HEK293 (cell line): ENCODE data around the gene PTCHD4.
"Not testable (repeated sequence)": the region's sequence is repeated elsewhere in the genome, so short reads cannot be mapped to it uniquely, and the experiment has no call there.

ENCODE experiments used
- CTCF ChIA-PET: fragments of 350-600 bp; formaldehyde crosslinking; extraction: SDS; loops from one replicate; lab custom pipeline; 2021; ENCODE audit warnings: antibody characterized with exemption; lab: Yijun Ruan, JAX
- POLR2A ChIA-PET: fragments of 300-600 bp; formaldehyde crosslinking; extraction: SDS; loops from one replicate; lab custom pipeline; 2020; ENCODE audit warnings: antibody characterized with exemption, inconsistent platforms; lab: Yijun Ruan, JAX
- H3K27ac ChIP-seq: fragments of 200-500 bp; sonication (Bioruptor generic); 2 replicates; pipeline ENCODE4 v1.5.1; 2014; ENCODE audit warnings: low read depth, low read length, control low read depth, inconsistent platforms; ENCODE audit errors: extremely low read depth
- H3K36me3 ChIP-seq, 2 experiments: fragments of 200-500 bp in 1 of 2; sonication (Bioruptor generic) in 1 of 2; 1 replicate in 1 of 2; 2 replicates in 1 of 2; pipeline ENCODE4 v1.5.1; 2014 to 2017; ENCODE audit warnings: inconsistent platforms in 2 of 2, low read length in 2 of 2; ENCODE audit not compliant: control insufficient read depth in 2 of 2, insufficient read depth in 1 of 2
- H3K4me1 ChIP-seq: fragments of 200-500 bp; sonication (Bioruptor generic); 2 replicates; pipeline ENCODE4 v1.5.1; 2014; ENCODE audit warnings: mild to moderate bottlenecking, low read length, inconsistent platforms; ENCODE audit not compliant: control insufficient read depth, insufficient read depth
- H3K4me3 ChIP-seq: 2 replicates; pipeline ENCODE4 v1.5.1; 2011; ENCODE audit warnings: low read depth, mild to moderate bottlenecking, control low read depth, low read length, moderate library complexity
- H3K9me3 ChIP-seq: fragments of 200-500 bp; sonication (Bioruptor generic); 2 replicates; pipeline ENCODE4 v1.5.1; 2014; ENCODE audit warnings: low read depth, low read length, inconsistent platforms; ENCODE audit not compliant: control insufficient read depth, insufficient read depth
- HOXC10 ChIP-seq: sonication (generic); formaldehyde crosslinking; IDR thresholded peaks from 2 replicates; pipeline ENCODE4 v1.8.1; 2023; ENCODE audit warnings: mild to moderate bottlenecking, missing genetic modification reagents
- KLF17 ChIP-seq: fragments of 450-650 bp; formaldehyde crosslinking; IDR thresholded peaks from 2 replicates; pipeline ENCODE4 v1.5.1; 2016; ENCODE audit warnings: missing biosample characterization, missing genetic modification characterization
- REPIN1 ChIP-seq: fragments of 450-650 bp; formaldehyde crosslinking; IDR thresholded peaks from 2 replicates; pipeline ENCODE4 v1.5.1; 2017; ENCODE audit warnings: missing biosample characterization, missing genetic modification characterization, low read depth
- SETDB1 ChIP-seq: IDR thresholded peaks from one replicate; pipeline ENCODE4 v1.6.1; 2017; ENCODE audit warnings: mild to moderate bottlenecking, low read length, moderate library complexity, mixed read lengths; ENCODE audit not compliant: insufficient read length
- YY1 ChIP-seq: fragments of 450-650 bp; formaldehyde crosslinking; IDR thresholded peaks from 2 replicates; pipeline ENCODE4 v1.5.1; 2018; ENCODE audit warnings: missing biosample characterization, missing genetic modification characterization
- ZBTB17 ChIP-seq: fragments of 450-650 bp; formaldehyde crosslinking; IDR thresholded peaks from 2 replicates; pipeline ENCODE4 v1.5.1; 2016; ENCODE audit warnings: missing biosample characterization, missing genetic modification characterization
- ZNF138 ChIP-seq: fragments of 450-650 bp; formaldehyde crosslinking; IDR thresholded peaks from 2 replicates; pipeline ENCODE4 v1.5.1; 2016; ENCODE audit warnings: missing biosample characterization, missing genetic modification characterization, borderline replicate concordance
- ZNF169 ChIP-seq: fragments of 450-650 bp; formaldehyde crosslinking; IDR thresholded peaks from 2 replicates; pipeline ENCODE4 v1.5.1; 2016; ENCODE audit warnings: missing biosample characterization, missing genetic modification characterization
- ZNF202 ChIP-seq: fragments of 450-650 bp; formaldehyde crosslinking; IDR thresholded peaks from 2 replicates; pipeline ENCODE4 v1.5.1; 2016; ENCODE audit warnings: missing biosample characterization, missing genetic modification characterization, borderline replicate concordance
- ZNF248 ChIP-seq: fragments of 450-650 bp; formaldehyde crosslinking; IDR thresholded peaks from 2 replicates; pipeline ENCODE4 v1.5.1; 2017; ENCODE audit warnings: missing biosample characterization, missing genetic modification characterization
- ZNF266 ChIP-seq: fragments of 450-650 bp; formaldehyde crosslinking; IDR thresholded peaks from 2 replicates; pipeline ENCODE4 v1.5.1; 2016; ENCODE audit warnings: missing biosample characterization, missing genetic modification characterization, low read depth
- ZNF280D ChIP-seq: fragments of 450-650 bp; formaldehyde crosslinking; IDR thresholded peaks from 2 replicates; pipeline ENCODE4 v1.5.1; 2016; ENCODE audit warnings: missing biosample characterization, missing genetic modification characterization
- ZNF37A ChIP-seq: fragments of 450-650 bp; IDR thresholded peaks from 2 replicates; pipeline ENCODE4 v1.5.1; 2018; ENCODE audit warnings: missing biosample characterization, missing genetic modification characterization
- ZNF529 ChIP-seq: fragments of 450-650 bp; formaldehyde crosslinking; IDR thresholded peaks from 2 replicates; pipeline ENCODE4 v1.5.1; 2017; ENCODE audit warnings: missing genetic modification characterization, missing biosample characterization; ENCODE audit not compliant: insufficient replicate concordance
- ZNF548 ChIP-seq: fragments of 450-650 bp; formaldehyde crosslinking; IDR thresholded peaks from 2 replicates; pipeline ENCODE4 v1.5.1; 2016; ENCODE audit warnings: missing biosample characterization, missing genetic modification characterization
- ZNF707 ChIP-seq: fragments of 450-650 bp; formaldehyde crosslinking; IDR thresholded peaks from 2 replicates; pipeline ENCODE4 v1.5.1; 2016; ENCODE audit warnings: missing biosample characterization, missing genetic modification characterization
- TF ChIP-seq, protein P1 (sequence below): fragments of 450-650 bp; formaldehyde crosslinking; IDR thresholded peaks from 2 replicates; pipeline ENCODE4 v1.5.1; 2016; ENCODE audit warnings: missing biosample characterization, missing genetic modification characterization

The PTCHD4 gene

GRCh38 chr6:48102476-48103195 is 8.4 kb downstream of the PTCHD4 start:
- H3K4me1 ChIP-seq, H3K36me3 ChIP-seq, H3K4me3 ChIP-seq, H3K27ac ChIP-seq, POLR2A ChIA-PET, H3K9me3 ChIP-seq: not testable (repeated sequence)
- CTCF ChIA-PET, result interaction anchor here (0.7 kb wide), 1 partner anchor 1506 kb away, joined by 3 read pairs; no protein-coding TSS in a partner anchor

- no peak overlapping the region for H3K4me3 ChIP-seq
- ChIA-PET CTCF (no interaction called here), POLR2A (no interaction called here)
- TF ChIP-seq SETDB1, result no peak
- TF ChIP-seq ZNF138 (tag by site-specific recombination), result no peak
- no peak for TF ChIP-seq ZNF202 (tag by site-specific recombination)
- no peak for TF ChIP-seq HOXC10 (CRISPR knock-in tag)
- no peaks in the 10 kb centered on the region for H3K4me1 ChIP-seq
- peaks cover 0 to 9% of the 10 kb centered on the region in 2 experiments; a peak in 1 of 3 replicates for H3K36me3 ChIP-seq
- no peaks in the 10 kb centered on the region for H3K9me3 ChIP-seq
- no peak overlapping the region for H3K27ac ChIP-seq
Measured at GRCh38 chr6:48101290-48101689, 9.7 kb downstream of the PTCHD4 start.

DNA sequence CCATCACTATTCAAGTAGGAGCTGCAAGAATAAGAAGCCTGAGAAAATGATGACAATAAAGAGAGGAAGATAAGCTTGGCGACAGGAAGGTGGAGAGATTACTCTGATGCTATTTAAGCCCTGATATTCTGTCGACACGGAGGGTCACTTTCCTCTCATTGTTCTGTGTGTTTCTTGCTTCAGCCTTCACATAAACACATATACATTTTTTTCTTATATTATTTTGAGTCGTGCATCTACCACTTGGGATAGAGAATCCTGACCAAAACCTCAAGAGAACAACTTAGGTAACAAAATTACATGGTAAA is 10.5 kb downstream of the PTCHD4 start:
- Histone ChIP-seq H3K27ac (no peak overlapping the region), H3K4me1 (no peaks in the 10 kb centered on the region), H3K36me3 (peaks cover 0 to 9% of the 10 kb centered on the region in 2 experiments; a peak in 1 of 3 replicates), H3K4me3 (no peak overlapping the region), H3K9me3 (no peaks in the 10 kb centered on the region)
- ChIA-PET POLR2A (no interaction called here), CTCF (no interaction called here)
- TF ChIP-seq ZBTB17, result no peak
- TF ChIP-seq ZNF707 (tag by site-specific recombination), result no peak
- no peak for TF ChIP-seq REPIN1 (tag by site-specific recombination)

GRCh38 chr6:48099713-48100587 is 11.0 kb downstream of the PTCHD4 start:
- TF ChIP-seq ZNF548 (tag by site-specific recombination) (no peak), ZNF280D (tag by site-specific recombination) (no peak), ZNF266 (tag by site-specific recombination) (no peak), ZNF529 (no peak), KLF17 (tag by site-specific recombination) (no peak), ZNF37A (tag by site-specific recombination) (no peak), ZNF248 (no peak), YY1 (tag by site-specific recombination) (no peak), ZNF169 (tag by site-specific recombination) (no peak)
- TF ChIP-seq, protein P1, sequence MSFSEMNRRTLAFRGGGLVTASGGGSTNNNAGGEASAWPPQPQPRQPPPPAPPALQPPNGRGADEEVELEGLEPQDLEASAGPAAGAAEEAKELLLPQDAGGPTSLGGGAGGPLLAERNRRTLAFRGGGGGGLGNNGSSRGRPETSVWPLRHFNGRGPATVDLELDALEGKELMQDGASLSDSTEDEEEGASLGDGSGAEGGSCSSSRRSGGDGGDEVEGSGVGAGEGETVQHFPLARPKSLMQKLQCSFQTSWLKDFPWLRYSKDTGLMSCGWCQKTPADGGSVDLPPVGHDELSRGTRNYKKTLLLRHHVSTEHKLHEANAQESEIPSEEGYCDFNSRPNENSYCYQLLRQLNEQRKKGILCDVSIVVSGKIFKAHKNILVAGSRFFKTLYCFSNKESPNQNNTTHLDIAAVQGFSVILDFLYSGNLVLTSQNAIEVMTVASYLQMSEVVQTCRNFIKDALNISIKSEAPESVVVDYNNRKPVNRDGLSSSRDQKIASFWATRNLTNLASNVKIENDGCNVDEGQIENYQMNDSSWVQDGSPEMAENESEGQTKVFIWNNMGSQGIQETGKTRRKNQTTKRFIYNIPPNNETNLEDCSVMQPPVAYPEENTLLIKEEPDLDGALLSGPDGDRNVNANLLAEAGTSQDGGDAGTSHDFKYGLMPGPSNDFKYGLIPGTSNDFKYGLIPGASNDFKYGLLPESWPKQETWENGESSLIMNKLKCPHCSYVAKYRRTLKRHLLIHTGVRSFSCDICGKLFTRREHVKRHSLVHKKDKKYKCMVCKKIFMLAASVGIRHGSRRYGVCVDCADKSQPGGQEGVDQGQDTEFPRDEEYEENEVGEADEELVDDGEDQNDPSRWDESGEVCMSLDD (tag by site-specific recombination), result no peak
- ChIA-PET CTCF (no interaction called here), POLR2A (no interaction called here)
- Histone ChIP-seq H3K4me1 (no peaks in the 10 kb centered on the region), H3K4me3 (no peak overlapping the region), H3K27ac (no peak overlapping the region), H3K36me3 (peaks cover 0 to 9% of the 10 kb centered on the region in 2 experiments; a peak in 1 of 3 replicates), H3K9me3 (no peaks in the 10 kb centered on the region)
